HEK293 (cell line): ENCODE measurements around the gene SLMAP.

Experiments used
- CTCF ChIP-seq: fragments of 450-650 bp; formaldehyde crosslinking; IDR thresholded peaks from 2 replicates; pipeline ENCODE4 v1.5.1; 2016; ENCODE audit warnings: missing biosample characterization, missing genetic modification characterization
- ZBTB1 ChIP-seq: fragments of 450-650 bp; formaldehyde crosslinking; IDR thresholded peaks from 2 replicates; pipeline ENCODE4 v1.5.1; 2016; ENCODE audit warnings: missing biosample characterization, missing genetic modification characterization
- ZNF639 ChIP-seq: fragments of 450-650 bp; formaldehyde crosslinking; IDR thresholded peaks from 2 replicates; pipeline ENCODE4 v1.5.1; 2016; ENCODE audit warnings: missing biosample characterization, missing genetic modification characterization

DNA sequence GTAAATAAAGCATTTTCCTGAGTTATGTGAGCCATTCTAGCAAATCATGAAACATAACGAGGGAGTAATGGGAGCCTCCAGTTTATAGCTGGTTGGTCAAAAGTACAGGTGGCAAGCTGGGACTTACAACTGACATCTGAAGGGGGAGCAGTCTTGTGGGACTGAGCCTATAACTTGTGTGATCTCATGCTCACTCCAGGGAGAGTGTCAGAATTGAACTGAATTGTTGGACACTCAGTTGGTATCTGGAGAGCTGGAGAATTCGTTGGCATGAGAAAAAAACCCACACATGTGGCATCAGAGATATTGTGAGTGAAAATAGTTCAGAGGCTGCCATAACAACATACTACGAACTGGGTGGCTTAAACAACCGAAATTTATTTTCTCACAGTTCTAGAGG is 40.4 kb upstream of the SLMAP start:
- TF ChIP-seq ZNF639 (tag by site-specific recombination) (no peak), ZBTB1 (tag by site-specific recombination) (no peak), CTCF (no peak)
